IMR-90 (cell line): ENCODE measurements around the gene TMED8. TPM values are rescaled to one million over a fixed set of nuclear protein-coding genes. Genes with fewer than 3 reads are reported as not detected.

Experiments
- polyA plus RNA-seq, 3 experiments: library from polyadenylated mRNA; depleted of rRNA; stranded (reverse); fragments of >200 nt; gene quantifications; 2 replicates each; pipeline ENCODE4 v1.2.3, GENCODE V29; 2012; ENCODE audit warnings: low replicate concordance in 1 of 3
- total RNA-seq: library from RNA; depleted of rRNA; stranded (reverse); fragments of >200 nt; gene quantifications from 2 replicates; pipeline ENCODE4 v1.2.3, GENCODE V29; 2012; rRNA removed

Gene TMED8
- total and polyA plus RNA-seq, 2 of the 4 experiments (the other 2 are of a cell fraction): 2.2 to 5.0 TPM

Other genes with a start within 250 kb of the TMED8 start
- not detected in 2 replicates for gene ZDHHC22, start 235.3 kb downstream of the TMED8 start, total RNA-seq
- not detected in 2 replicates for gene ZDHHC22, start 235.3 kb downstream of the TMED8 start, polyA plus RNA-seq (2012; rRNA removed)
- gene TMEM63C, start 195.3 kb downstream of the TMED8 start, total RNA-seq: under 0.01 TPM in 1 of 2 replicates, not detected in the other
- not detected in 2 replicates for gene TMEM63C, start 195.3 kb downstream of the TMED8 start, polyA plus RNA-seq (2012; rRNA removed)
- not detected in 2 replicates for gene NGB, start 105.9 kb downstream of the TMED8 start, total RNA-seq
- not detected in 2 replicates for gene NGB, start 105.9 kb downstream of the TMED8 start, polyA plus RNA-seq (2012; rRNA removed)
- gene POMT2, start 56.2 kb downstream of the TMED8 start, total RNA-seq: 5.8 and 6.5 TPM in 2 replicates
- 13.0 and 13.1 TPM in 2 replicates for gene POMT2, start 56.2 kb downstream of the TMED8 start, polyA plus RNA-seq (2012; rRNA removed)
- gene GSTZ1, start 56.1 kb downstream of the TMED8 start, total RNA-seq: 25.0 and 29.0 TPM in 2 replicates
- 19.3 and 19.4 TPM in 2 replicates for gene GSTZ1, start 56.1 kb downstream of the TMED8 start, polyA plus RNA-seq (2012; rRNA removed)
- 1.3 and 1.7 TPM in 2 replicates for gene SAMD15, start 285 bp upstream of the TMED8 start, total RNA-seq
- gene SAMD15, start 285 bp upstream of the TMED8 start, polyA plus RNA-seq (2012; rRNA removed): 0.17 and 0.68 TPM in 2 replicates
- under 0.01 TPM in 2 replicates for gene NOXRED1, start 46.4 kb upstream of the TMED8 start, total RNA-seq
- 0.06 and 0.14 TPM in 2 replicates for gene NOXRED1, start 46.4 kb upstream of the TMED8 start, polyA plus RNA-seq (2012; rRNA removed)
- 32.2 and 43.0 TPM in 2 replicates for gene VIPAS39, start 80.5 kb upstream of the TMED8 start, total RNA-seq
- 17.2 and 19.0 TPM in 2 replicates for gene VIPAS39, start 80.5 kb upstream of the TMED8 start, polyA plus RNA-seq (2012; rRNA removed)
- gene AHSA1, start 81.0 kb upstream of the TMED8 start, total RNA-seq: 152 and 166 TPM in 2 replicates
- 190 and 252 TPM in 2 replicates for gene AHSA1, start 81.0 kb upstream of the TMED8 start, polyA plus RNA-seq (2012; rRNA removed)
- under 0.01 TPM in 2 replicates for gene ISM2, start 121.7 kb upstream of the TMED8 start, total RNA-seq
- 0.12 and 0.19 TPM in 2 replicates for gene ISM2, start 121.7 kb upstream of the TMED8 start, polyA plus RNA-seq (2012; rRNA removed)
- gene SPTLC2, start 239.5 kb upstream of the TMED8 start, total RNA-seq: 68.3 and 100.0 TPM in 2 replicates
- 16.8 and 22.6 TPM in 2 replicates for gene SPTLC2, start 239.5 kb upstream of the TMED8 start, polyA plus RNA-seq (2012; rRNA removed)